GM18868 (cell line): ENCODE data around the gene NELFB.

Source experiments
- ATAC-seq: cut with Tn5 transposase; IDR thresholded peaks from one replicate; pipeline ENCODE4 v1.9.1; 2021; ENCODE audit warnings: mild to moderate bottlenecking, moderate library complexity; ENCODE audit not compliant: unreplicated experiment

Gene NELFB

GRCh38 chr9:137254624-137255447 lies at the start of gene NELFB:
Gene NELFB (plus strand): TSS chr9:137255327.
- ATAC-seq: peak; percentile 75

- no peak for ATAC-seq
Observed at GRCh38 chr9:137206602-137207001, 48.5 kb upstream of the NELFB start.

- no peak for ATAC-seq
Observed at GRCh38 chr9:137211532-137211931, 43.6 kb upstream of the NELFB start.

GRCh38 chr9:137212520-137212919 lies 42.6 kb upstream of the NELFB start:
- ATAC-seq: no peak

DNA sequence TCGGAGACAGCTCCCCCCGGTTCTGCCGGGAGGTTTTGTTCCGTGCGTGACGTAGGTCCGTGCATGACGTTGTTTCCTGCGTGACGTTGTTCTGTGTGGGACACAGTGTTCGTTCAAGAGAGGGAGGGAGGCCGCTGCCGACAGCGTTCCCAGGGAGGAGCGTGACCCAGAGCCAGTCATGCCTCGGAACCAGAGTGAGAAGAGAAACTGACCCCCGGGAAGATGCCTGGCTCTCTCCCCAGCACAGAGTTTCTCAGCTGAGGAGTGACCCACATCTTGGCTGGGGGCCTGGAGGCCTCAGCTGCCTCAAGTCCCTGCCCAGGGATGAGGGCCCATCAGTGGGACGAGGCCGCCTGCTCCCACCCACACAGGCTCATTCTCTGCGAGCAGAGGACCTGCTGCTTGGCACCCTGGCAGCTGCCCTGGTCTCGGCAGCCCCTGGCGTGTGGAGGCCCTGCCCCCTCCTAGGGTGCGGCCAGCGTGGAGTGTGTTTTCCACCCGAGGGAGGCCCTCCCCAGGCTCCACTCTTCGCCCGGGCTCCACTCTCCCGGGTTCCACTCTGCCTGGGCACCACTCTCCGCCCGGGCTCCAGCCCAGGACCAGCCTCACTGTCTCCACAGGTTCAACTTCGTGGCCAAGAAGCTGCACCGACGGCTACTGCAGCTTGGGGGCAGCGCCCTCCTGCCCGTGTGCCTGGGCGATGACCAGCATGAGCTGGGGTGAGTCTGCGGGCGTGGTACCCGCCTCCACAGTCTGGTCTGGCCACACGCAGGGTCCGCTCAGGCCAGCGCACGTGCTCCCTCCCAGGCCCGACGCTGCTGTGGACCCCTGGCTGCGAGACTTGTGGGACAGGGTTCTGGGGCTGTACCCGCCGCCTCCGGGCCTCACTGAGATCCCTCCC lies 41.7 kb upstream of the NELFB start:
- no peak for ATAC-seq

GRCh38 chr9:137214620-137215019 lies 40.5 kb upstream of the NELFB start:
- no peak for ATAC-seq

DNA sequence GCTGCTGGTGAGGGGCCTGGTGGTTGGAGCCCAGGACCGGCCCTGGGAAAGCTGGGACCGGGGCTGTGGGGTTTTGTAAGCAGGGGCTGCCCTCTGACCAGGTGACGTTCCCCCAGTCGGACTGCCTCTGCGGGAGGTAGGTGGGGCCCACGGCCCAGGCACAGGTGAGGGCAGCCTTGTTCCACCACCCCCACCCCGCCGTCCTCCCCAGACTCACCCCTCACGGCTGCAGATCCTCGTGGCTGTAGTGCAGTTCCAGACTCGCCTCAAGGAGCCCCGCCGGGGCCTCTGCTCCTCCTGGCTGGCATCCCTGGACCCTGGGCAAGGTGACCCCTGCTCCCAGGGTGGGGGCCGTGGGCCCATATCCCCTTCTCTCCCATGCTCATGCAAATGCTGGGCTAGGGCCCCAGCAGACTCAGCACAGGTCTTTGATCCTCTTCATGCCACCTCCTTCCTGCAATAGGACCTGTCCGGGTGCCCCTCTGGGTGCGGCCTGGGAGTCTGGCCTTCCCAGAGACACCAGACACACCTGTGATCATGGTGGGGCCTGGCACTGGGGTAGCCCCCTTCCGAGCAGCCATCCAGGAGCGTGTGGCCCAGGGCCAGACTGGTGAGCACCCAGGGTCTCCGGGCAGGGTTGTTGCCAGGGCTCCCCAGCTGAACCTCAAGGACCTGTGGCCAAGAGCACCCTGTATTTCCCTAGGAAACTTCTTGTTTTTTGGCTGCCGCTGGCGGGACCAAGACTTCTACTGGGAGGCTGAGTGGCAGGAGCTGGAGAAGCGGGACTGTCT lies 39.7 kb upstream of the NELFB start:
- ATAC-seq: no peak

DNA sequence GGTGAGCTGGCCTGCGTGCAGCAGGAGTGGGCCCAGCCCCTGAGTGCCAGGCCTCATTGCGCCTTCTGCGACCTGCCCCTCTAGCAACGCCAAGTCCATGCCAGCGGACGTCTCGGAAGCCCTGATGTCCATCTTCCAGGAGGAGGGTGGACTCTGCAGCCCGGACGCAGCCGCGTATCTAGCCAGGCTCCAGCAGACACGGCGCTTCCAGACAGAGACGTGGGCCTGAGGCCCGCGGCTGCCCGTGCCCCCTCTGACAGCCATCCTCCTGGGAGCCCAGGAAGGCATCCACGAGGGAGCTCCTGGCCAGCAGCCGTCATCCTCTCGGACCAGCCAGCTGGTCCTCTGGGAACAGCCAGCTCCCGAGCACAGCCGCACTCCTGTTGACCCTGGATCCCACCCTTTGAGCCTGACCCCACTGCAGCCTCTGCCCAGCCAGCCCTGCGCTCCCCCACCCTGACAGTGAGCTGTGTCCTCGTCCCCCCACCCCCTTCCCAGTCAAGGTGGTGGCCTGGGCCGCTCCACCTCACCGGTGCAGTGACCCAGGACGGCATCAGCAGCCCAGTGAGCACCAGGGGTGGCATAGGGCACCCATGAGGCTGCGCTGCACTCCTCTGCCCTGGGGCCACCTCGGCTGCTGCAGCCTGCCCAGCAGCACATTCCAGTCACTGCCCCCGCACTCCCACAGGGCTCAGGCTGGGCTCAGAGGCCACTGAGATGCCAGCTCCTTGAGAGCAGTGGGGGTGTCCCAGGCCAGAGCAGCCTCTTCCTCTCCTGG lies 38.8 kb upstream of the NELFB start:
- no peak for ATAC-seq

GRCh38 chr9:137217276-137218211 lies 37.6 kb upstream of the NELFB start:
- ATAC-seq: no peak

GRCh38 chr9:137218212-137218753 lies 36.8 kb upstream of the NELFB start:
- no peak for ATAC-seq

DNA sequence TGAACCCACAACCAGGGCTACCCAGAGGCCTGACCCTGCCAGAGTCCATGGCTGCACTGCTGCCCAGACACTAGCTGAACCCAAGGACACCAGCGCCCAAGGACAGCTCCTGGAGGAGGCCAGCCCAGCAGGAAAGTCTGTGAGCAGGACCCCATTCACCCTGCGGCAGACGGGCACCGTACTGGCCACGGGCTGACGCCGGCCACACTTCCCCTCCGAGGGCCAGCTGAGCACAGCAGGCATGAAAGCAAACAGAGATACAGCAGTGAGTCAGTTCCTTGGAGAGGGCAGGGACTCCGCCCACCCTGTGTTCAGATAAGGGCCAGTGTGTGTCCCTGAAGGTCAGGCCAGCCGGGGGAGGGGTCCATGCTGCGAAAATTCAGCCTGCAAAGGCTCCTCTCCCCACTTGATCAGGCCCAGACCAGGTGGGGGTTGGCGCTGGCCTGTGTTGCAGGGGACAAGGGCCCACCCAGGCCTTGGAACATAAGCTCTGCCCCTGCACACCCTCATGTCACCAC lies 36.3 kb upstream of the NELFB start:
- no peak for ATAC-seq

DNA sequence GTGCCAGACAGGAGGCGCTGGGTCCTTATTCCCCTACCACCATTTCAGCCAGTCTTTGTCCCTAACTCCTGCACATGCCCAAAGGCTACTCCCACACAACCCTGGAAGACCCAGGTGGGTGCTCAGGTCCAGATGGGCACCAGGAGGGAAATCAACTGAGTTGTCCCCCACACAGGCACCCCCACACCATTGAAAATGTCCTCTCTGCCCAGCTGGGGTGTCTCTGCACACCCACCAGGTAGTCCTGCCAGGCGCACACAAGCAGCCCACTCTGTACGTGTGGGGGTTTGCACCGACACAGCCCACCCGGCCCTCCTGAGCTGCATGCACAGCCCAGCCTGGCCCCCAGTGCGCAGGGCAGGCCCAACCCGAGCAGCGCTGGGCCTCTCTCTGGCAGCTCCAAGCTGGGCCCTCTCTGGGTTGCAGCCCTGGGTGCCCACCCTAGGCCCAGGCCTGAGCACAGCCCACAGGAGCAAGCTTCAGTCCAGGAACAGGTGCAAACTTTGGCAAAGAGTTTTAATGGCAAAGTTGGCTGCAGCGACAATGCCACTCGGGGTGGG lies 35.3 kb upstream of the NELFB start:
- no peak for ATAC-seq

DNA sequence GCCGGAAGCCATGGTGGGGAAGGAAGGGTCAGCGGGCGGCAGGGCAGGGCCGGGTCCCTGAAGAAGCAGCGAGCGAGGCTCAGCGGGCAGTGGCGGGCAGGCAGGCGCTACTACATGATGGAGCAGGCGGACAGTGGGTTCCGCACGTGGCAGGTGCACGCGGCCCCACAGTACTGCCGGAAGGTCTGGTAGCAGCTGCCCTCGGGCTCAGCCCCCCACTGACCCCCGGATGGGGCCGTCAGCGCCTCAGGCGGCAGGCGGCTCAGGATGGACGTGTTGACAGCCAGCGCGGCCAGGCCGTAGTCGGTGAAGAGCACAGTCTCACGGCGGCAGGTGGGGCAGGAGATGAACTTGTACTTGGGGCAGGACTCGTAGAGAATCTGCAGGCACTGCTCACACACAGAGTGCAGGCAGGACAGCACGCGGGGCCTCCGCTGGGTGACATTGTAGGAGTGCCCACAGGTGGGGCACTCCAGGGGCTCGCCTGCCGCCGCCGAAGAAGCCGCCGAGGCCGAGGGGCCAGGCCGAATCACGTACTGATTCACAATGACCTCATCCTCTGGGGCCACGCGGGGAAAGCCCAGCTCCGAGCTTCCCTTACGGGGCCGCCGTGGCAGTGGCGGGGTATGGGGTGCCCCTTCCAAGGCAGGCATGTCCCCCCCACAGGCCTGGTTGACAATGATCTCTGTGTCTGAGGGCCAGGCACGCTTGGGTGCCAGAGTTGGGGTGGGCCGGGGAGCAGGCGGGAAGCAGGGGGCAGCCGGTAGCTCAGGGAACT lies 34.6 kb upstream of the NELFB start:
- no peak for ATAC-seq

GRCh38 chr9:137221095-137221505 lies 34.0 kb upstream of the NELFB start:
- no peak for ATAC-seq

- ATAC-seq: no peak
Observed at GRCh38 chr9:137221506-137222111, 33.5 kb upstream of the NELFB start.

GRCh38 chr9:137222190-137223077 lies 32.7 kb upstream of the NELFB start, which contains the start of gene RNF208:
Gene RNF208 (minus strand): TSS chr9:137222240. CDS start chr9:137221212, 1,028 bp downstream.
- no peak for ATAC-seq
